ENCODE results near the gene TMEM120B.

DNA sequence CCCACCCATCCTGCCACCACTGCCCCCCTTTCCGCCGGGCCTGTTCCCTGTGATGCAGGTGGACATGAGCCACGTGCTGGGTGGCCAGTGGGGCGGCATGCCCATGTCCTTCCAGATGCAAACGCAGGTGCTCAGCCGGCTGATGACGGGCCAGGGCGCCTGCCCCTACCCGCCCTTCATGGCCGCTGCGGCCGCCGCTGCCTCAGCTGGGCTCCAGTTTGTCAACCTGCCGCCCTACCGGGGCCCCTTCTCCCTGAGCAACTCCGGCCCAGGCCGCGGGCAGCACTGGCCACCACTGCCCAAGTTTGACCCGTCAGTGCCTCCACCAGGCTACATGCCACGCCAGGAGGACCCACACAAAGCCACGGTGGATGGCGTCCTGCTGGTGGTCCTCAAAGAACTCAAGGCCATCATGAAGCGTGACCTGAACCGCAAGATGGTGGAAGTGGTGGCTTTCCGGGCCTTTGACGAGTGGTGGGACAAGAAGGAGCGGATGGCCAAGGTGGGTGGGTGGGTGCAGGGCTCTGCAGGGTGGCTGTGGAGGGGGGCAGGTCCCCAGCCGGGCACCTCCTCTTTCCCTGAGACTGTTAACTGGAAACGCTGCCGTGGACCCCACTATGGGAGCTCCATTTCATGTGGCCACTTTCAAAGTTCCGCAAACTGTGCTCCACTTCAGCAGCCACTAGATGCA lies 102.0 kb downstream of the TMEM120B start:
- TF ChIP-seq, protein P1, sequence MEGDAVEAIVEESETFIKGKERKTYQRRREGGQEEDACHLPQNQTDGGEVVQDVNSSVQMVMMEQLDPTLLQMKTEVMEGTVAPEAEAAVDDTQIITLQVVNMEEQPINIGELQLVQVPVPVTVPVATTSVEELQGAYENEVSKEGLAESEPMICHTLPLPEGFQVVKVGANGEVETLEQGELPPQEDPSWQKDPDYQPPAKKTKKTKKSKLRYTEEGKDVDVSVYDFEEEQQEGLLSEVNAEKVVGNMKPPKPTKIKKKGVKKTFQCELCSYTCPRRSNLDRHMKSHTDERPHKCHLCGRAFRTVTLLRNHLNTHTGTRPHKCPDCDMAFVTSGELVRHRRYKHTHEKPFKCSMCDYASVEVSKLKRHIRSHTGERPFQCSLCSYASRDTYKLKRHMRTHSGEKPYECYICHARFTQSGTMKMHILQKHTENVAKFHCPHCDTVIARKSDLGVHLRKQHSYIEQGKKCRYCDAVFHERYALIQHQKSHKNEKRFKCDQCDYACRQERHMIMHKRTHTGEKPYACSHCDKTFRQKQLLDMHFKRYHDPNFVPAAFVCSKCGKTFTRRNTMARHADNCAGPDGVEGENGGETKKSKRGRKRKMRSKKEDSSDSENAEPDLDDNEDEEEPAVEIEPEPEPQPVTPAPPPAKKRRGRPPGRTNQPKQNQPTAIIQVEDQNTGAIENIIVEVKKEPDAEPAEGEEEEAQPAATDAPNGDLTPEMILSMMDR (IDR thresholded peaks at IDR 0.05): no peak
- TF ChIP-seq EP300 (IDR thresholded peaks at IDR 0.05) (no peak), POLR2AphosphoS5 (IDR thresholded peaks at IDR 0.05) (no peak), POLR2A (IDR thresholded peaks at IDR 0.05) (no peak)

Measured in upper lobe of left lung (tissue), 4 donors.